Activated T-helper 17 cell treated with anti-CD3 and anti-CD28 coated beads, Interleukin-2, amount 50 U/mL, for 72 hours (primary cell): ENCODE measurements around the gene WNK2. TPM values are rescaled to one million over a fixed set of nuclear protein-coding genes. Genes with fewer than 3 reads are reported as not detected.

Experiments used
- ATAC-seq: fragments of 150-1000 bp; cut with Tn5 transposase; replicated peaks from 2 replicates; pipeline ENCODE4 v1.10.0; 2021; ENCODE audit warnings: mild to moderate bottlenecking, moderate library complexity
- H3K27ac Mint-ChIP-seq: one replicate; pipeline ENCODE4 v1.8.0; 2022; ENCODE audit warnings: mixed read lengths
- H3K27me3 Mint-ChIP-seq: one replicate; pipeline ENCODE4 v1.8.0; 2022; ENCODE audit warnings: mixed read lengths
- H3K36me3 Mint-ChIP-seq: one replicate; pipeline ENCODE4 v1.8.0; 2022; ENCODE audit warnings: low read depth, mild to moderate bottlenecking, mixed read lengths
- H3K4me1 Mint-ChIP-seq: one replicate; pipeline ENCODE4 v1.8.0; 2022; ENCODE audit warnings: mixed read lengths
- H3K4me3 Mint-ChIP-seq: one replicate; pipeline ENCODE4 v1.8.0; 2022; ENCODE audit warnings: mild to moderate bottlenecking, mixed read lengths
- H3K9me3 Mint-ChIP-seq: one replicate; pipeline ENCODE4 v1.8.0; 2022; ENCODE audit warnings: mixed read lengths
- total RNA-seq, 2 donors: library from RNA; stranded (reverse); gene quantifications; one replicate each; pipeline ENCODE4 v1.2.3, GENCODE V29; 2022

WNK2 gene
- total RNA-seq, 2 donors from 2014 or later: 0.39 to 0.93 TPM

DNA sequence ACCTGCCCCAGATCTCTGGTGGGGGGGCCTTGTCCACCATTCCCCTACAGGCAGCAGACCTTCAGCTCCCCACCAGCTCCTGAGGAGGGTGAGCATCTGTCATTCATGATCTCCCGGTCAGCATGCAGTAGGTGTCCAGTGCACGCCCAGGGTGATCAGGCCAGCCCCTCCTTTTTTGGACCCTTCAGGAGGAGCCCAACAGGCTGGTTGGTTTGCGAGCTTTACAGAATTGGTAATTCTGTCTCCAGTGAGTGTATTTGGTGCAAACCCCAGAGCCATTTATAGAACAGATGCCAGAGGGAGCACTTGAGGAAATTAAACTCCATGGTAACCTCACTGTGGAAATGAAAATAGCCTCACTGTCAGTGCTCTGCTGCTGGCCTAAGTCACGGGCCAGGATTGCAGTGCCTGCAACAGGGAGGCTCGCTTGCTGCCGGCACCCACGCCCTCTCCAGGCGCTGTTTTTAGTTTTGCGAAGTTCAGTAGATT is 23.4 kb downstream of the WNK2 start:
- no peak overlapping the region for H3K27ac Mint-ChIP-seq
- H3K36me3 Mint-ChIP-seq: no peaks in the 10 kb centered on the region
- H3K27me3 Mint-ChIP-seq: no peaks in the 10 kb centered on the region
- H3K4me3 Mint-ChIP-seq: no peak overlapping the region
- H3K4me1 Mint-ChIP-seq: peaks cover 6% of the 10 kb centered on the region
- ATAC-seq: no peak
- peaks cover 6% of the 10 kb centered on the region for H3K9me3 Mint-ChIP-seq

DNA sequence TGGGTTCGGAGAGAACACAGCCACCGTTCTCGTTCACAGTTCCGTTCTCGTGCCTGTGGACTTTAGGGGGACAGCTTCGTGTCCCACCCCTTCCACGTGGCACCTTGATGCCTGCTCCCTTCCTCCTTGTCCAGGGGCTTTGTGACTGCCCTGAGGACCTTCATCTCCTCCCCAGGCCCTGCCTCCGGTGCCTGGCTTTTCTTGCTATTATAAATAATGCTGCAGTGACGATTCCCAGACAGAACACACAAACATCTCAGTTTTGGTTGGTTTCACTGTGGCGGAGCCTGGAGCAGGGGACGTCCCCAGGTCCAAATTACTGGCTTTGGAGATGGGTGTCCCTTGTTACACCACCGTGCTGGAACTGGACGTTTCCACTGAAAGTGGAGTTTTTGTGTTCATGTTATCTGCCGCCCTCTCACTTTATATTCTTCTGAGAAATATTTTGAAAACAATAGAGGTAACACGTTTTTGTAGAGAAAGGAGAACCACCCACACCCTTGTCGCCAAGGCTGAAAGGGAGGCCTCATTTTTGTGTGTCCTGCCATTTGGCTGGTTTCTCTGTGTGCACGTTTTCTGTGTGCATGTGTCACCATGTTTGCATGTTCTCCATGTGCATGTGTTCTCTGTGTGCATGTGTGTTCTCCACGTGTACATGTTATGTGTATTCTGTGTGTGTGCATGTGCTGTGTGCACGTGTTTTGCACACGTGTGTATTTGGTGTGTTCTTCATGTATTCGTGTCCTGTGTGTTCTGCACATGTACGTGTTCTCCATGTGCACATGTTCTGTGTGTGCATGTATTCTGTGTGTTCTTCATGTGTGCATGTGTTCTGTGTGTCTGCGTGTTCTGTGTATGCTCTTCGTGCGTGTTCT is 24.2 kb downstream of the WNK2 start:
- Mint-ChIP-seq H3K9me3 (peaks cover 6% of the 10 kb centered on the region), H3K27me3 (no peaks in the 10 kb centered on the region), H3K36me3 (no peaks in the 10 kb centered on the region), H3K4me1 (peaks cover 6% of the 10 kb centered on the region), H3K27ac (no peak overlapping the region), H3K4me3 (no peak overlapping the region)
- ATAC-seq: no peak

DNA sequence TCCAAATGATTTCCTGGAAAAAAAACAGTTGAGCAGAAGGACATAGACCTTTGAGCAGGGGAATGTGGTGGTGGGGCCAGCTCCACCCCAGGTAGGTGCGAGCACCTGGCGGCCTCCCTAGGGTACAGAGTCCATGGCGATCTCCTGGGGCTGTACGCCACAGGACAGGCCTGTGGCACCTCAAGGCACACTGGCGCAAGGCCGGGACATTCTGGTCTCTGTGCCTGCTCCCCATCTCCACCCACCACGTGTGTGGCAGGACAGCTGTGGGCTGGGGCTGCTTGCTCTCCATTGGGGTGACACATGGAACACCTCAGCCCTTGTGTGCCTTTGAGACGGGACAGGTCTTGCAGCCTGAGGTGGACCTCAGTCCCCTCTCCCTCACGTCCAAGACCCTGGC is 25.2 kb downstream of the WNK2 start:
- Mint-ChIP-seq H3K9me3 (peaks cover 6% of the 10 kb centered on the region), H3K4me1 (peaks cover 6% of the 10 kb centered on the region), H3K27ac (no peak overlapping the region)

DNA sequence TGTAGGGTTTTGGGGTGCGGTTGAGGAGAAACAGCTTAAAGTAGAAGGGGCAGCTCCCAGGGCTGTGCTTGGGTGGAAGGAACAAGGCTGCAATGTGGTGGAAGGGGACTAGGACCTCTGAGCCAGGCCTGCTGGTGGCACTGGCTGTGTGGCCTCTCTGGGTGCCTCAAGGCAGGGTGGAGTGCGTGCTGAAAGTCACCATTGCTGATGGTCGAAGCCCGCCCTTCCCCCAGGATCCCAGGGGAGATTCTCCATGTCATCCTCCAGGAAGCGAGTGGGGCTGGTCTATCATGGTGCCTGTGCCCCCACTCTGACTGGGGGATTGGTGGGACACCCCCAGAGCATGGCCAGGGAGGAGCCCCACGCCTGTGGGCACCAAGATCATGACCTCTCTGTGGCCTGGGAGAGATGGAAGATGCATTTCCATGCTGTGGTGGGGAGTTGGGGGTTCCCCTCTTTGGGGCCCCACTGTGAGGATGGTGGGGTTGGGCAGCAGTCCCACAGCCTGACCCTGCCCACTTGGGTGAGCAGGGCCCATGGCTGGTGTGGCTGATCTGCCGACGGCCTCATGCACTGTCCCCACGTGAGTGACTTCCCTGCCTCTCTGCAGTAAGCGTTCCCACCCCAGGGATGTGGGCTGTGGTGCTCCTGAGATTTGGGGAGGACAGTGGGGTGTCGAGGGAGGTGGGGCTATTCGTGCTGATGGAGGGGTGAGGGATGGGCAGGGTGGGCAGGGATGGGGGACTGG is 25.8 kb downstream of the WNK2 start:
- no peak overlapping the region for H3K27ac Mint-ChIP-seq
- no peaks in the 10 kb centered on the region for H3K27me3 Mint-ChIP-seq
- no peaks in the 10 kb centered on the region for H3K36me3 Mint-ChIP-seq

More for the DNA sequence above, 25.2 kb downstream of the WNK2 start:
- Mint-ChIP-seq H3K4me3 (no peak overlapping the region), H3K36me3 (no peaks in the 10 kb centered on the region), H3K27me3 (no peaks in the 10 kb centered on the region)
- ATAC-seq: no peak

DNA sequence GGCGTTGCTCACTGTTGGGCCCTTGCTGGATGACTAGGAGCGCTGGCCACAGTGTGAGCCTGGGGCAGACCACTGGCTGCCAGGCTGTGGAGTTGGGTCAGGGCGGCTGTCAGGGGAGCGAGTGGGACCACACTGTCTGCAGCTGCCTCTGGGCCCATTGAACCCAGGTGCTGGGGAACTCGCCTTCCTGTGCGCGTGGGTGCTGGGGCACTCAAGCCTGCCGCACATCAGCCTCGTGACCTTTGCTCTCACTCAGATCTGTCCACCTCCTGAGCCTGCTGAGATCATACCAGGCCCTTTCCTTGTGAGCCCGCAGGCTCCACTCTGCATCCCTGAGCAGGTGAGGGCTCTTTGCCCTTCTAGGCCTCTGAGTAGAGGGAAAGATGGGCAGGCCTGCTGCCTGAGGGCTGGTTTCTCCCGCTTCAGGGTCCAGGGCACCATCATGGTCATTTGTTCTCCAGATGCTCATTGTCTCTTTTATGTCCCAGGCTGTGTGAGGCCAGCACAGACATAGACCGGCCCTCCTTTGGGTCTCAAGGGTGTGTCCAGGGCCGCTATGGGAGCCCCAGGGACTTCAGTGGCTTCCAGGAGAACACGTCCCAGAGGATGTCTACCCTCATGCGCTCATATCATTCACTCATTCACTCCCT is 26.5 kb downstream of the WNK2 start:
- H3K4me3 Mint-ChIP-seq: no peak overlapping the region
- ATAC-seq: no peak
- H3K27me3 Mint-ChIP-seq: no peaks in the 10 kb centered on the region
- no peaks in the 10 kb centered on the region for H3K36me3 Mint-ChIP-seq
- H3K27ac Mint-ChIP-seq: no peak overlapping the region
- H3K4me1 Mint-ChIP-seq: peaks cover 6% of the 10 kb centered on the region
- peaks cover 7% of the 10 kb centered on the region for H3K9me3 Mint-ChIP-seq

More for the DNA sequence above, 25.8 kb downstream of the WNK2 start:
- H3K4me1 Mint-ChIP-seq: peaks cover 6% of the 10 kb centered on the region
- no peak overlapping the region for H3K4me3 Mint-ChIP-seq
- no peak for ATAC-seq
- peaks cover 6% of the 10 kb centered on the region for H3K9me3 Mint-ChIP-seq

DNA sequence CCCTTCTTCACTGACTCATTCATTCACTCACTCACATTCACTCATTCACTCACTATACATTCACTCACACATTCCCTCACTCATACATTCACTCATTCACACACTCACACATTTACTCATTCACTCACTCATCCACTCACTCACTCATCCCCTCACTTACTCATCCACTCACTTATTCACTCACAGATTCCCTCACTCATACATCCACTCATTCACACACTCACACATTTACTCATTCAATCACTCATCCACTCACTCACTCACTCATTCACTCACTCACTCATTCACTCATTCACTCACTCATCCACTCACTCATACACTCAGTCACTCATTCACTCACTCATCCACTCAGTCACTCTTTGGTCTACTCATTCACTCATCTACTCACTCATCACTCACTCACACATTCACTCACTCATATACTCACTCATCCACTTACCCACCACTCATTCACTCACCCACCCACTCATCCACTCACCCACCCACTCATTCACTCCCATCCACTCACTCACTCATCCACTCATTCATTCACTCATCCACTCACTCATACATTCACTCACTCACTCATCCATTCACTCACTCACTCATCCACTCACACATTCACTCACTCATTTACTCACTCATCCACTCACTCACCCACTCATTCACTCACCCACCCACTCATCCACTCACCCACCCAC is 27.2 kb downstream of the WNK2 start:
- no peaks in the 10 kb centered on the region for H3K36me3 Mint-ChIP-seq
- no peak overlapping the region for H3K27ac Mint-ChIP-seq
- peaks cover 12% of the 10 kb centered on the region for H3K9me3 Mint-ChIP-seq
- no peak overlapping the region for H3K4me3 Mint-ChIP-seq
- ATAC-seq: peak; percentile 68
- H3K27me3 Mint-ChIP-seq: no peaks in the 10 kb centered on the region
- H3K4me1 Mint-ChIP-seq: peaks cover 6% of the 10 kb centered on the region

DNA sequence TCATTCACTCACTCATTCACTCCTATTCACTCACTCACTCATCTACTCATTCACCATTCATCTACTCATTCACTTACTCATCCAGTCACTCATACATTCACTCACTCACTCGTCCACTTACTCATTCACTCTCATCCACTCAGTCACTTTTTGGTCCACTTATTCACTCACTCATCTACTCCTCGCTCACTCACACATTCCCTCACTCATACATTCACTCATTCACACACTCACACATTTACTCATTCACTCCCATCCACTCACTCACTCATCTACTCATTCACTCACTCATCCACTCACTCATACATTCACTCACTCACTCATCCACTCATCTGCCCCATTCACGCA is 27.7 kb downstream of the WNK2 start:
- no peak overlapping the region for H3K4me3 Mint-ChIP-seq
- no peaks in the 10 kb centered on the region for H3K36me3 Mint-ChIP-seq
- H3K27ac Mint-ChIP-seq: no peak overlapping the region
- peak; percentile 75 for ATAC-seq
- peaks cover 12% of the 10 kb centered on the region for H3K9me3 Mint-ChIP-seq
- no peaks in the 10 kb centered on the region for H3K27me3 Mint-ChIP-seq
- H3K4me1 Mint-ChIP-seq: peaks cover 6% of the 10 kb centered on the region

DNA sequence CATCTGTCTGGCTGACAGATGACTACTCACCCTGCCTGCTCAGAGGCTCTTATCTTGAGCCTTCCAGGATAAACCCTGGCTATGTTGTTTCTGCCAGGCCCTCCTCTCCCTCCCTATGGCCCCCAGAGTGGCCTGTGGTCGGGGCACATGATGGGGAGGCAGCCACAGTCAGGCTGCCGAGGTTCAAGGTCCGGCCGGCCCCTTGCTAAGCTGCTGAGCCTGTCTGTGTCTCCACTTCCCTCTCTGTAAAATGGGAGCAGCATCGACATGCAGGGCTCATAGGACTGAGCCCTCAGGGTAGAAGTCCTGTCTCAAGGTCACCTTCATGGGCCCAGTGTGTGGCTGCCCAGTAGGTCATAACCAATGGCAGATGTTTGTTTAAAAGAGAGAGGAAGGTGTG is 28.5 kb downstream of the WNK2 start:
- H3K4me1 Mint-ChIP-seq: peaks cover 6% of the 10 kb centered on the region
- H3K27me3 Mint-ChIP-seq: no peaks in the 10 kb centered on the region
- peaks cover 12% of the 10 kb centered on the region for H3K9me3 Mint-ChIP-seq
- no peaks in the 10 kb centered on the region for H3K36me3 Mint-ChIP-seq
- H3K4me3 Mint-ChIP-seq: no peak overlapping the region
- no peak overlapping the region for H3K27ac Mint-ChIP-seq
- no peak for ATAC-seq

DNA sequence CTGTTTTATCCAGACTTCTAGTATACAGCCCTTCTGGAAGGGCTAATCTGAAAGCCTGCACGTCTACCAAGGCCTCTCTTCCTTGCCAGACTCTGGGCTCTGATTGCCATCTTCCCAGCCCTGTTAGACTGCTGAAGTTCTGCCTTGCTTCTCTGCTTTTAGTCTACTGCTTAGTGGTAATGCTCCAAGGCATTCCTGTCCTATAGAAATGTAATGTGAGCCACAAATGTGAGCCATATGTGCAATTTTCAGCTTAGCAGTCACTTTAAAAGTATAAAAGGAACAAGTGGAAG is 32.1 kb downstream of the WNK2 start:
- no peak for ATAC-seq
- Mint-ChIP-seq H3K4me3 (no peak overlapping the region), H3K9me3 (peaks cover 6% of the 10 kb centered on the region), H3K27me3 (no peaks in the 10 kb centered on the region), H3K36me3 (no peaks in the 10 kb centered on the region), H3K4me1 (no peaks in the 10 kb centered on the region), H3K27ac (no peak overlapping the region)

DNA sequence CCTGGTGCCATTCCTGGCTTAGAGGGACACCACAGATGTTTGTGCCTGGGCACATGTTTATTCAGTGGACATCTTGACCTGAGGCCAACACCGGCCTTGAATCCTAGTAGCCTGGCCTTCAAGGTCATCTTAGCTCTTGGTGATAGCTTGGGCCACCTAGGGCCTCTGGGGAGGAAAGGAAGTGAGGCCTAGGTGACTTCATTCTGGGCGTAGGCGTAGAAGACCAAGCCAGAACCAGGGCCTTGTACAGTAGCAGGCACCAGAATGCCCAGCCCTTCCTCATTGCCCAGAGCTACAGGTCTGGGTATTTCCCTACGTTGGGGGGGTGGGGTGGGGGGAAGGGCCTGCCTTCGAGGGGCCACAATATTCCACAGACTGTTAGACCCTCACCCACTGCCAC is 33.8 kb downstream of the WNK2 start:
- no peaks in the 10 kb centered on the region for H3K4me1 Mint-ChIP-seq
- no peak overlapping the region for H3K27ac Mint-ChIP-seq
- H3K9me3 Mint-ChIP-seq: peaks cover 6% of the 10 kb centered on the region
- H3K4me3 Mint-ChIP-seq: no peak overlapping the region
- H3K36me3 Mint-ChIP-seq: no peaks in the 10 kb centered on the region
- no peak for ATAC-seq
- H3K27me3 Mint-ChIP-seq: no peaks in the 10 kb centered on the region

DNA sequence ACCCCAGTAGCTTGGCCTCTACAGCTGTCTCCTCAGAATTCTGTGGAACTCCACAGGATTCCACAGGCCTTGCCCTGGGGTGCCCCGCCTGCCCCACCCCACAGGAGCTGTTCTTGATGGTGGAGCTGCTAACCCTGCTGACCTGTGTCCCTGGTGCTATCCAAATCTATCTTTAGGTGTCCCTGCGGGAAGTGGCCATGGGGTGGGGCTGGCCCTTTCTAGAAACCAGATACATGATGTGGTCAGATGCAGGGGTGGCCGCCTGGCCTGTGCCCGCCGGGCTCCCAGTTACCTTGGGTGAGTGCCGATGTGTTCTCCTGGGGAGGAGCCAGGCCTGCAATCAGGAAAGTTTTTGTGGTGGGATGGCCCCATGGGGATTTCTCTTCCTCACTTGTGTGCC is 34.2 kb downstream of the WNK2 start:
- H3K9me3 Mint-ChIP-seq: peaks cover 6% of the 10 kb centered on the region
- no peaks in the 10 kb centered on the region for H3K27me3 Mint-ChIP-seq
- H3K27ac Mint-ChIP-seq: no peak overlapping the region
- H3K4me1 Mint-ChIP-seq: no peaks in the 10 kb centered on the region
- ATAC-seq: no peak
- H3K36me3 Mint-ChIP-seq: no peaks in the 10 kb centered on the region
- H3K4me3 Mint-ChIP-seq: no peak overlapping the region

DNA sequence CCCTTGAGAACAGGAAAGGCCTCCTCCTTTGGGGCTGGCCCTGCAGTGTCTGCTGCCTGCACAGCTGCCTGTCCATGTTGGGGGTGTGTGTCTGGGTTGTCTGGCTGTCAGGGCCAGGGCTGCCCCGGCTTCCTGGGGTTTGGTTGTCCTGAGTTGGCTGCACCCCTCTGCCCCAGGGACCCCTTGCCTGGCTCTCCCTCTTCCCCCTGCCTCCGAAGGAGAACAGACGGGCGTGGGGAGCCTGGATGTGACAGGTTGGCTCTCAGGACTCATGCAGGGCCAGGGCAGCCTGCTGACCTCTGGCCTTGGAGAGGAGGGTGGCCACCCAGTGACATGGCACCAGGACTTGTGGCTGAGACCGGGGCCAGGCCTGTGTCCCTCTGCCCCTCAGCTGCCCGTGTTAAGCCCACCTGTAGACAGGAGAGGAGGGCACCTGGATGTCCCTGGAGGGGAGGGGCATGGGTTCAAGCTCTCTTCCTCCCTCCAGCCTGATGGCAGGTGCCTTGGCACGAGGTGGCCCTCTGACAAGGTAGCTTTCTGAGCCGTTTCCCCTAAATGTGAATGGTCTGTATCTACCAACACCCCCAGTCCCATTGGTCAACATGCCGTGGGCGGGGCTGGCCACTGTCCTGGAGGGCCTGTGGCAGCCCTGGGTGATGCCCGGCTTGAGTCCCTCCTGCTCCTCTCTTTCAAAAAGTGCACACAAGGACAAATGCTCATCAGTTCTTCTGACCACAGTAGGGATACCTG is 34.9 kb downstream of the WNK2 start:
- Mint-ChIP-seq H3K27ac (no peak overlapping the region), H3K27me3 (no peaks in the 10 kb centered on the region)

DNA sequence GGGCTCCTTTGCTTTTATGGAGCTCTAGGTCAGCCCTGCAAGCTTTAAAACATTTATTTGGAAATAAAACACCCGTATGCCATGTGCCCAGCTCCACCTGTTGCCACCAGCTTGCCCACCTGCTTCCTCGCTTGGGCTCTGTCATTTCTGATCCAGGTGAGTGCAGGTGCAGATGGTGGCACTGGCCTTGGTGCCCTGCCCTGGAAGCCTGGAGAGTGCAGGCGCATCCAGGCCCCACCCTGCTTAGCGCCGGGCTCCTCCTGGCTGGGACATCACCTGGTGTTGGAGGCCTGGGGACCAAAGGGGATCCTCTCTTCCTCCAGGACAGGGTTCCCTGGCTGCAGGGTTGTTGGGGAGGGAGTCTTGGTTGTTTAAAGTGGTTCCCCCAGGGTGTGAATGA is 35.8 kb downstream of the WNK2 start:
- no peaks in the 10 kb centered on the region for H3K36me3 Mint-ChIP-seq
- no peak for ATAC-seq
- H3K4me3 Mint-ChIP-seq: no peak overlapping the region
- no peak overlapping the region for H3K27ac Mint-ChIP-seq
- no peaks in the 10 kb centered on the region for H3K27me3 Mint-ChIP-seq
- H3K9me3 Mint-ChIP-seq: peaks cover 6% of the 10 kb centered on the region
- H3K4me1 Mint-ChIP-seq: no peaks in the 10 kb centered on the region

More for the DNA sequence above, 34.9 kb downstream of the WNK2 start:
- H3K4me1 Mint-ChIP-seq: no peaks in the 10 kb centered on the region
- no peak for ATAC-seq
- H3K36me3 Mint-ChIP-seq: no peaks in the 10 kb centered on the region
- peaks cover 6% of the 10 kb centered on the region for H3K9me3 Mint-ChIP-seq
- H3K4me3 Mint-ChIP-seq: no peak overlapping the region

DNA sequence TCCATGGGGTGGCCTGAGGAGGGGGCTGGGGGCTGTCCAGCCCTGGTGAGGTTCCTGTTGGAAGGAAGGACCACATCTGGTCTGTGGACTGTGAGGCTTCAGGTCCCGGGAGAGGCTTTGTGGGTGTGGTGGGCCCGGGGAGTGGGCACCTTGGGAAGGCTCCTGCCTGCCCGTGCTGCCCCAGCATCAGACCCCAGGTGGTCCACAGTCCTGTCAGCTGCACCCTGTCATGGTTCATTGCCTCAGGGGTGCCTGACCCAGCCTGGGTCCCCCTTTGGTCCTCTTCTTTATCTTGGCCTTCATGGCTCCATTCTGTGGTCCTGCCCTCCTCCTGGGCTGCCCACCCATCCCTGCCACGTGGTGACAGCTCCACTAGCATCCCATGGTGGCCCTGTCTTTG is 36.7 kb downstream of the WNK2 start:
- no peak overlapping the region for H3K27ac Mint-ChIP-seq
- H3K4me3 Mint-ChIP-seq: no peak overlapping the region
- no peak for ATAC-seq
- peaks cover 4% of the 10 kb centered on the region for H3K27me3 Mint-ChIP-seq
- peaks cover 3% of the 10 kb centered on the region for H3K9me3 Mint-ChIP-seq
- H3K4me1 Mint-ChIP-seq: no peaks in the 10 kb centered on the region
- H3K36me3 Mint-ChIP-seq: no peaks in the 10 kb centered on the region
